ENCODE data around the gene PPIA. TPM values are rescaled to one million over a fixed set of nuclear protein-coding genes. Genes with fewer than 3 reads are reported as not detected.

Gene PPIA
- total RNA-seq, 1 experiment from 2014 or later, result 2,465 TPM

DNA sequence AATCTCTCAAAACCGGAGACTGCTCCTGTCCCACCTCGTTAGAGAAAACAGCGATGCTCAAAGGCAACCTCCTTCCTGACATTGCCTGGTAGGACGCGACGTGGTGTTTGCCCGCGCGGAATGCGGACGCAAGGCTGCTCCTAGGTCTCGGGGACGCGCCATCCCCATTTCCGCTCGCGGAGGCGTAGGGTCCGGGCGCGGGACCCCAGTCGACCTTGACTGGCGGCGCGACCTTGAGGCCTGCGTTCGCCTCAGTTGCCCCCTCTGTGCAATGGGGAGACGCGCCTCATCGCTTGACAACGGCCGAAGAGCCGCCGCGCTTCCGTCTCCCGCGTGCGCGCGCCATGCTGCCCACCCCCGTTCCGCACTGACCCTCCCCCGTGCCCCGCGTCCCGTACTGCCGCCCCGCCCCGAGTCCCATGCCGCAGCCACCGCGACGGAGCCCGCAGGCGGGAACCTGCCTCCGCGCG lies 412 bp upstream of the PPIA start (continued):
- TF ChIP-seq, protein P1, sequence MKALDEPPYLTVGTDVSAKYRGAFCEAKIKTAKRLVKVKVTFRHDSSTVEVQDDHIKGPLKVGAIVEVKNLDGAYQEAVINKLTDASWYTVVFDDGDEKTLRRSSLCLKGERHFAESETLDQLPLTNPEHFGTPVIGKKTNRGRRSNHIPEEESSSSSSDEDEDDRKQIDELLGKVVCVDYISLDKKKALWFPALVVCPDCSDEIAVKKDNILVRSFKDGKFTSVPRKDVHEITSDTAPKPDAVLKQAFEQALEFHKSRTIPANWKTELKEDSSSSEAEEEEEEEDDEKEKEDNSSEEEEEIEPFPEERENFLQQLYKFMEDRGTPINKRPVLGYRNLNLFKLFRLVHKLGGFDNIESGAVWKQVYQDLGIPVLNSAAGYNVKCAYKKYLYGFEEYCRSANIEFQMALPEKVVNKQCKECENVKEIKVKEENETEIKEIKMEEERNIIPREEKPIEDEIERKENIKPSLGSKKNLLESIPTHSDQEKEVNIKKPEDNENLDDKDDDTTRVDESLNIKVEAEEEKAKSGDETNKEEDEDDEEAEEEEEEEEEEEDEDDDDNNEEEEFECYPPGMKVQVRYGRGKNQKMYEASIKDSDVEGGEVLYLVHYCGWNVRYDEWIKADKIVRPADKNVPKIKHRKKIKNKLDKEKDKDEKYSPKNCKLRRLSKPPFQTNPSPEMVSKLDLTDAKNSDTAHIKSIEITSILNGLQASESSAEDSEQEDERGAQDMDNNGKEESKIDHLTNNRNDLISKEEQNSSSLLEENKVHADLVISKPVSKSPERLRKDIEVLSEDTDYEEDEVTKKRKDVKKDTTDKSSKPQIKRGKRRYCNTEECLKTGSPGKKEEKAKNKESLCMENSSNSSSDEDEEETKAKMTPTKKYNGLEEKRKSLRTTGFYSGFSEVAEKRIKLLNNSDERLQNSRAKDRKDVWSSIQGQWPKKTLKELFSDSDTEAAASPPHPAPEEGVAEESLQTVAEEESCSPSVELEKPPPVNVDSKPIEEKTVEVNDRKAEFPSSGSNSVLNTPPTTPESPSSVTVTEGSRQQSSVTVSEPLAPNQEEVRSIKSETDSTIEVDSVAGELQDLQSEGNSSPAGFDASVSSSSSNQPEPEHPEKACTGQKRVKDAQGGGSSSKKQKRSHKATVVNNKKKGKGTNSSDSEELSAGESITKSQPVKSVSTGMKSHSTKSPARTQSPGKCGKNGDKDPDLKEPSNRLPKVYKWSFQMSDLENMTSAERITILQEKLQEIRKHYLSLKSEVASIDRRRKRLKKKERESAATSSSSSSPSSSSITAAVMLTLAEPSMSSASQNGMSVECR (CRISPR knock-in tag; IDR thresholded peaks at IDR 0.05; ENCODE audit: borderline replicate concordance), result peak; percentile 83; the same call in 1 of the 2 replicates
- TF ChIP-seq ZNF423 (CRISPR knock-in tag; IDR thresholded peaks at IDR 0.05), result no peak
- TF ChIP-seq ZNF532 (CRISPR knock-in tag; IDR thresholded peaks at IDR 0.05; ENCODE audit: borderline replicate concordance), result no peak
- TF ChIP-seq ETV6 (CRISPR knock-in tag; IDR thresholded peaks at IDR 0.05), result no peak
- TF ChIP-seq, protein P2, sequence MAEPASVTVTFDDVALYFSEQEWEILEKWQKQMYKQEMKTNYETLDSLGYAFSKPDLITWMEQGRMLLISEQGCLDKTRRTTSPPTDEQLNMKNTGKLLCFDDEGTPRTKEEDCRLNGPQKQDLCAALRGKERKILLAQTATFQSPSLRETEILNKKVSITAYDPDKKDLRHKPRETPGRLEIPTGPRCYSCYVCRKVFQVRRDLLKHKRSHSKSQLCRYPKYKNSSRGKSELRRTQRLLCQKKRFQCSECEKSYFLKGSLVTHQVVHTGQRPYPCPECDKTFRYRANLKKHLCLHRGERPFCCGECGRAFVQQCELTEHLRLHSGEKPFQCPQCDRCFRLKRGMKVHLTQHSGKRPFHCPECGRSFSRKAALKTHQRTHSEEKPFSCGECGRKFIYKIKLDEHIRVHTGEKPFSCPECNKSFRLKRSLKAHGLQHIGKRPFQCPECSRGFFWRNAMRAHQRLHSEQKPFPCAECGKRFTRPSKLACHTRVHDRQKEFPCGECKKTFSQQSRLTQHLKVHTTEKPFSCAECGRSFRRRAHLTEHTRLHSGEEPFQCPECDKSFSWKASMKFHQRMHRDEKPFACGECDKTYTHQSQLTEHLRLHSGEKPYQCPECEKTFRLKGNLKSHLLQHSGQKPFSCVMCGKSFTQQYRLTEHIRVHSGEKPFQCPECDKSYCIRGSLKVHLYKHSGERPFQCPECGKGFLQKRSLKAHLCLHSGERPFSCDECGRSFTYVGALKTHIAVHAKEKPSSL (CRISPR knock-in tag; conservative IDR thresholded peaks at IDR 0.05), result no peak
- no peak; the same call in 1 of the 2 replicates for TF ChIP-seq SP1 (CRISPR knock-in tag; conservative IDR thresholded peaks at IDR 0.05)
- 0 out of 2 replicates have a peak, but pooled peaks have one; percentile 61 for TF ChIP-seq ZSCAN18 (CRISPR knock-in tag; IDR thresholded peaks at IDR 0.05)
- no peak for TF ChIP-seq ZNF396 (CRISPR knock-in tag; IDR thresholded peaks at IDR 0.05; ENCODE audit: borderline replicate concordance)
- no peak for TF ChIP-seq HMGA2 (CRISPR knock-in tag; IDR thresholded peaks at IDR 0.05)
- TF ChIP-seq RELA (CRISPR knock-in tag; IDR thresholded peaks at IDR 0.05; ENCODE audit: borderline replicate concordance), result no peak; the same call in 1 of the 2 replicates
- 0 out of 2 replicates have a peak, but pooled peaks have one; percentile 27 for TF ChIP-seq ZBTB43 (CRISPR knock-in tag; IDR thresholded peaks at IDR 0.05)
- TF ChIP-seq NFYB (CRISPR knock-in tag; conservative IDR thresholded peaks at IDR 0.05; ENCODE audit: low read depth), result no peak
- TF ChIP-seq MYBL2 (CRISPR knock-in tag; IDR thresholded peaks at IDR 0.05), result peak; percentile 55; the same call in 1 of the 2 replicates
- TF ChIP-seq, protein P3, sequence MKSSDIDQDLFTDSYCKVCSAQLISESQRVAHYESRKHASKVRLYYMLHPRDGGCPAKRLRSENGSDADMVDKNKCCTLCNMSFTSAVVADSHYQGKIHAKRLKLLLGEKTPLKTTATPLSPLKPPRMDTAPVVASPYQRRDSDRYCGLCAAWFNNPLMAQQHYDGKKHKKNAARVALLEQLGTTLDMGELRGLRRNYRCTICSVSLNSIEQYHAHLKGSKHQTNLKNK (CRISPR knock-in tag; IDR thresholded peaks at IDR 0.05), result no peak
- TF ChIP-seq USF2 (CRISPR knock-in tag; IDR thresholded peaks at IDR 0.05), result no peak
- peak; percentile 57 for TF ChIP-seq TEAD1 (CRISPR knock-in tag; IDR thresholded peaks at IDR 0.05)

Measured in WTC11 (cell line).